GM18507 (cell line): ENCODE data around the gene MRAP2.
"Not testable (repeated sequence)": the region's sequence is repeated elsewhere in the genome, so short reads cannot be mapped to it uniquely, and the experiment has no call there.

Source experiments
- DNase-seq: peaks from one replicate; pipeline ENCODE4 v3.0.0; 2011; ENCODE audit warnings: low read depth; ENCODE audit not compliant: insufficient read length; ENCODE audit errors: extremely low spot score
- FAIRE-seq: peaks from 2 replicates; lab custom pipeline; 2011; peaks lifted over from hg19 to GRCh38; lab: Jason Lieb, UNC

Gene MRAP2

DNA sequence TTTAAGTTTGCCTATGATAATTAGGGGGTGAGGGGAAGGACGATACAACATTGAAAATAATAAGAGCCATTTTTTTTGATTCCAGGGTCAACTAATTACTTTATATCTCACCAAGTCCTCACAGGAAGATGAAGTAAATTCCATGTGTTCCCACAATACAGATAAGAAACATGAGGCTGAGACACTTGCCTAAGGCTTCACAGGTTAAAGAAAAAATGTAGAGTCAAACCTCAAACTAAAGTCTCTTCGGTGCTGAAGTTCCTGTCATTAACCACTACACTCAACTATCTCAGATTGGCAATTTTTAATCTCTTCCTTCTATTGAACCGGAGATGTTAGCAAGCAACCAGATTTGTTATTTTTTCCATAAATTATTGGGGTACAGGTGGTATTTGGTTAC, 33.0 kb downstream of the MRAP2 start:
- DNase-seq (no peak), FAIRE-seq (no peak)

DNA sequence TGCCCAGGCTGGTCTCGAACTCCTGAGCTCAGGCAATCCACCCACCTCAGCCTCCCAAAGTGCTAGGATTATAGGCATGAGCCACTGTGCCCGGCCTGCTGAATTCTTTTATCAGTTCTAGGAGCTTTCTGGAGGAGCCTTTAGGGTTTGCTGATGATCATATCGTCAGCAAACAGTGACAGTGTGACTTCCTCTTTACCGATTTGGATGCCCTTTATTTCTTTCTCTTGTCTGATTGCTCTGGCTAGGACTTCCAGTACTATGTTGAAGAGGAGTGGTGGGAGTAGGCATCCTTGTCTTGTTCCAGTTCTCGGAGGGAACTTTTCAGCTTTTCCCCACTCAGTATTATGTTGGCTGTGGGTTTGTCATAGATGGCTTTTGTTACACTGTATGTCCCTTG, 35.3 kb downstream of the MRAP2 start:
- FAIRE-seq, DNase-seq: not testable (repeated sequence)

DNA sequence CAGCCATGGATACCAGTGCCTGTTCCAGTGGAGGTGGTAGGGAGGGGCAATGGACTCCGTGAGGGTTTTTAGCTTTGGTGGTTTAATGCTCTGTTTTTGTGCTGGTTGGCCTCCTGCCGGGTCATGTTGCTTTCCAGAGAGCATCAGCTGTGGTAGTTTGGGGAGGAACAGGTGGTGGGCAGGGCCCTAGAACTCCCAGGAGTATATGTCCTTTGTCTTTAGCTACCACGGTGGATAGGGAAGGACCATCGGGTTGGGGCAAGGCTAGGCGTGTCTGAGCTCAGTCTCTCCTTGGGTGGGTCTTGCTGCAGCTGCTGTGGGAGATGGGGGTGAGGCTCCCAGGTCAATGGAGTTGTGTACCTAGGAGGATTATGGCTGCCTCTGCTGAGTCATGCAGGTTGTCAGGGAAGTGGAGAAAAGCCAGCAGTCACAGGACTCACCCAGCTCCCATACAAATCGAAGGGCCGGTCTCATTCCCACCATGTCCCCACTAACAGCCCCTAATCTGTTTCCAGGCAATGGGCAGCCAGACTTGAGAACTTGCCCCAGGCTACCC, 38.9 kb downstream of the MRAP2 start:
- no peak for FAIRE-seq
- DNase-seq, result no peak

DNA sequence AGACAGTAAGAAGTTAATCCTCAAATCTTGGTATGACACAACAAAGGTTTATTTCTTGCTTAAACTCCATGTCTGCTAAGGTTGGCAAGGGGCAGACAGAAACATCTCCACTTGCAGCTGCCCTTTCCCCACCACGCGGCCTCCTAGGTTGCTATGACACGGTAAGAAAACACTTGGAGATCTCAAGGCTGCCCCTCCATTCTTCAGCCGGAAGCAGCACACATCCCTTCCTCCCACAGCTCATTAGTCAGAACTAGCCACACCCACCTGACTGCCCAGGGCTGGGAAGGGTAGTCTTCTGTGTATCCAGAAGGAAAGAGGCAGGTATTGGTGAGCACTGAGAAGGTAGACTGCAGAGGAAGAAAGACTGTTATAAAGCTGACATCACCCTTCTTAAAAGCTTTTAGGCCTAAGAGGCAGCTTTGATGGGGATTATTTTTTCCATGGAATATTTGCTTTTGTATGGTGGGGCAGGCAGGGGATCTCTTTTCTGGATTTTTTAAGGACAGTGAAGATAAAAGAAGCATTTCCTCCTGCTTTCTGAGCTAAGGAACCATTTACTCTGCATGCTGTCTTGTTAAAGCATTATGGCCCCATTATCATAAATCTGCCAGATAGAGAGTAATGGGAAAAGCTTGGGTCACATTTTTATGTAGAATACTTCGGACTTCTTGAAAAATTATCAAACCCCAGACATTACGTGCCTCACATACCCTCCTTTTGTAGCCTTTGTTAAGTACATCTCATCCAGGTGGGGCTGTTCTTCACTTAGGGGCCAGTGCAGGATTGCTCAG, 41.6 kb downstream of the MRAP2 start:
- no peak for FAIRE-seq
- DNase-seq, result no peak

DNA sequence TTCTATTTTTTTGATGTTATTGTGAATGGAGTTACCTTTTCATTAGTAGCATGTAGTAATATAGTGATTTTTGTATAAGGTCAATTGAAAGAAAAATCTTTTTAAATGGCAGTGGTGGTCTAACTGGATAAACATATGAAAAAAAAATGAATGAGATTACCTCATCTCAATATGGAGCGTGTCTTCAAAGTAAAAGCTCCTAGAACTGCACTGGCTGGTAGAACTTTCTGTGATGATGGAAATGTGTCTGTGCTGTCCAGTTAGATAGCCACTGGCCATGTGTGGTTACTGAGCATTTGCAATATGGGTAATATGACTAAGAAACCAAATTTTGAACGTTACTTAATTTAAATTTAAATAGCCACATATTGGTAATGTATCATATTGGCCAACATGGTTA, 44.1 kb downstream of the MRAP2 start:
- FAIRE-seq, result no peak

DNA sequence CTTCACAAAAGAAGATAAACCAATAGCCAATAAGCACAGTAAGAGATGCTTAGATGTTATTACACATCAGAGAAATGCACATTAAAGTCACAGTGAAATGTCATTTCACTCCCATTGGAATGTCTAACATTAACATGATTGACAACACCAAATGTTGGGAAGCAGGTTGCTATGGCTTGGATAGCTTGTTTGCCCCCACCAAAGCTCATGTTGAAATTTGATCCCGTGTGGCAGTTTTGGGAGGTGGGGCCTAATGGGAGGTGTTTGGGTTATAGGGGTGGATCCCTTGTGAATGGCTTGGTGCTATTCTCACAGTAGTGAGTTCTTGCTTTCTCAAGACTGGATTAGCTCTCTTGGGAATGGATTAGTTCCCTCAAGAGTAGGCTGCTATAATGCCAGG, 44.8 kb downstream of the MRAP2 start:
- DNase-seq (no peak), FAIRE-seq (no peak)

More for the DNA sequence above, 44.1 kb downstream of the MRAP2 start:
- no peak for DNase-seq

DNA sequence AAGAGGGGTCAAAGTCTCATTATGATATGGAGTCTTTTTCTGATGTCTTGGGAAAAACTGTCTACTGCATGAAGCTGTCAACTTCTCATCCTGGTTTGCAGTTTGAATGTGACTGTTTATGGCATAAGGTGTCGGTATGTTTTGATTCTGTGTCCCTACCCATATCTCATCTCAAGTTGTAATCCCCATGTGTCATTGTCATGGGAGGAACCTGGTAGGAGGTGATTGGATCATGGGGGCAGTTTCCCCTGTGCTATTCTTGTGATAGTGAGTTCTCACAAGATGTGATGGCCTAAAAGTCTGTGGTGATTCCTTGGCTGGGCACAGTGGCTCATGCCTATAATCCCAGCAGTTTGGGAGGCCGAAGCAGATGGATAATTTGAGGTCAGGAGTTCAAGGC, 47.6 kb downstream of the MRAP2 start:
- FAIRE-seq, result no peak
- no peak for DNase-seq

DNA sequence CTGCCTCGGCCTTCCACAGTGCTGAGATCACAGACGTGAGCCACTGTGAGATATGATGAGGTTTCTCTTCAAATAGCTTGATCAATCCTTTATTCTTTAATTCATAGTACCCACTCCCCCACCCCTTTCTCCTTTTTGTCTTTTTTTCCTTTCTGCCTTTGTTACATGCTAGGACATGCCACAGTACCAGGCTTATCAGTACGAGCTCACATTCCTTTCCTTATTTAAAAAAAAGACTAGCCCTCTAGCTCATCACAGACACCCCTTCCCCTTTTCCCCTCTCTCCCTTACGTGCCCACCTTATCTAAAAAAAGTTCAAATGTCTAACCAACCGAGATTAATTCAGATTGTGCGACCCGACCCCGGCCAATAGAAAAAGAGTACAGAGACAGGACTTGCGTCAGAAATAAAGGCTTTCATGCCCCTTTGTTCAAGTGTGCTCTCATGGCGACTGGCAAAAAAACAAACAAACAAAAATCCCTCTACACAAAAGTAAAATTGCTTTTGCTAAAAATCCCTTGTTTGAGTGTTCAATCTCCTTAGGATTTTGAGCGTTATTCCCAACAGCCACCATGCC, 49.2 kb downstream of the MRAP2 start:
- FAIRE-seq (no peak), DNase-seq (no peak)

DNA sequence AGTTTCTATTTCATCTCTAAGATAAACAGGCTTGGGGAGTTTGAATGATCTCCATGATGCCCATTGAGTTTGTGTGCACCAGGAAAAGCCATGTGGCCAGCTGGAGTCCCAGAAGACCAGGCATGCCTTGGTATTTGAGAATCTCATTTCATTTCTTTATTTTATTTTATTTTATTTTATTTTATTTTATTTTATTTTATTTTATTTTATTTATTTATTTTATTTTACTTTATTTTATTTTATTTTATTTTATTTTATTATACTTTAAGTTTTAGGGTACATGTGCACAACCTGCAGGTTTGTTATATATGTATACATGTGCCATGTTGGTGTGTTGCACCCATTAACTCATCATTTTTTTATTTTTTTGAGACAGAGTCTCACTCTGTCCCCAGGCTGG, 51.1 kb downstream of the MRAP2 start:
- FAIRE-seq, DNase-seq: not testable (repeated sequence)

DNA sequence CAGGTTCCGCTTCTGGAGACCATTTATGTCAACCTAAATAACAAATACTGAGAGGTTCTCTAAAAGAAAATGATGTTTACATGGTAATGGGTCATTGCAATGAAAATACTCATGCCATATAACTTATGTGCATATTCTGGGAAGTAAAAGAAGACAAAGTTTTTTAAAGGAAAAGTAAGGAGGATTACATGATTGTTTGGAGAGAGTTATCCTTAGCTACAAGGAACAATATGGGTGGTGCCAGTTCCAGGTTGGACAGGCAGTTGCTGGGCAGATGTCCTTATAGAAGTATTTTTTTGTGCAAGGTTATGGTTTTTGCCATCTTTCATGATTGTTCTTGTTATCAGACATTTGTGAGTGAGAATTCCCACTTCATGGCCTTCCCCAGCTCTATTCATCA, 52.5 kb downstream of the MRAP2 start:
- no peak for DNase-seq
- FAIRE-seq, result no peak

DNA sequence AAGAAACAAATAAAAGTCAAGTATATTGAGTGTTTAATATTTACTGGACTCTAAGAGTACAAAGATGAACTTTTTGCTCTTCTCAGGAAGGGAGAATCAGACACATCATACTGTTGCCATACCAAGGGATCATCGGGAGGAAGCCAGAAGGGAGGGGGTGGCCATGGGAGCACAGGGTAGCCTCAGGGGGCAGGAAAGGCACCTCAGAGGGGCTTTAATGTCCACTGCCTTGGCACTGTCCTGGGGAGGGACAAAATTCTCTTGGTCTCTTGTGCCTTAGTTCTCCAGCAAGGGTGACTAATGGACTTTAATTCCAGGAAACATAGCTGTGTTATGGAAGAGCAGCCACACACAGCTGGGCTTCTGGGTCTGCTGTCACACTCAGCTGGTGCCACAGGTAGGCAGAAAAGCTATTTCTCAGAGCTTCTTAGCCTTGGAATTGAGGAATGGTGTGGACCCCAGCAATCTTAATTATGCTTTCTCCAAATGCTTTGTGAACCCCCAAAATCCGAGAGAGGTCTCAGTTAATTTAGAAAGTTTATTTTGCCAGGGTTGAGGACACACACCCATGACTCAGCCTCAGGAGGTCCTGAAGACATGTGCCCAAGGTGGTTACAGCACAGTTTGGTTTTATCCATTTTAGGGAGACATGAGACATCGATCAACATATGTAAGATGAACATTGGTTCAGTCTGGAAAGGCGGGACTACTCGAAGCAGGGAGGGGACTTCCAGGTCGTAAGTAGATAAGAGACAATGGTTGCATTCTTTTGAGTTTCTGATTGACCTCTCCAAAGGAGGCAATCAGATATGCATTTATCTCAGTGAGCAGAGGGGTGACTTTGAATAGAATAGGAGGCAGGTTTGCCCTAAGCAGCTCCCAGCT, 53.2 kb downstream of the MRAP2 start:
- no peak for FAIRE-seq
- no peak for DNase-seq

DNA sequence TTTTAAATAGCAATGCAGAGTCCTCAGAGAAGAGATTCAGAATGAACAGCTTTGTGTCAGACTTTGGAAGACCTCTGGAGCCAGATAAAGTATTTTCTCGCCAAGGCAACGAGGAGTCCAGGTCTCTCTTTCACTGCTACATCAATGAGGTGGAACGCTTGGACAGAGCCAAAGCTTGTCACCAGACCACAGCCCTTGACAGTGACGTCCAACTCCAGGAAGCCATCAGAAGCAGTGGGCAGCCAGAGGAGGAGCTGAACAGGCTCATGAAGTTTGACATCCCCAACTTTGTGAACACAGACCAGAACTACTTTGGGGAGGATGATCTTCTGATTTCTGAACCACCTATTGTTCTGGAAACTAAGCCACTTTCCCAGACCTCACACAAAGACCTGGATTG, 55.5 kb downstream of the MRAP2 start:
- FAIRE-seq (no peak), DNase-seq (no peak)

DNA sequence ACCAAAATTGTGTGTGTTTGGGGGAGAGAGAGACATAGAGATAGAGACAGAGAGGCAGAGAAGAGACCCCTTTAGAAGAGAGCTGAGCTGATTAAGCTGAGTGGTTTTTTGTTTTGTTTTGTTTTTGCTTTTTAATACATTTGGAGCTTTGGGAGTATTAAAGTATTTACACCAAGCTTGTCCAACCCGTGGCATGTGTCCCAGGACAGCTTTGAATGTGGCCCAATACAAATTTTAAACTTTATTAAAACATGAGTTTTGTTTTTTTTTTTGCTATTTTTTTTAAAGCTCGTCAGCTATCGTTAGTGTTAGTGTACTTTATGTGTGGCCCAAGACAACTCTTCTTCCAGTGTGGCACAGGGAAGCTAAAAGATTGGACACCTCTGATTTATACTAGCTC, 56.0 kb downstream of the MRAP2 start:
- no peak for FAIRE-seq
- DNase-seq, result no peak

DNA sequence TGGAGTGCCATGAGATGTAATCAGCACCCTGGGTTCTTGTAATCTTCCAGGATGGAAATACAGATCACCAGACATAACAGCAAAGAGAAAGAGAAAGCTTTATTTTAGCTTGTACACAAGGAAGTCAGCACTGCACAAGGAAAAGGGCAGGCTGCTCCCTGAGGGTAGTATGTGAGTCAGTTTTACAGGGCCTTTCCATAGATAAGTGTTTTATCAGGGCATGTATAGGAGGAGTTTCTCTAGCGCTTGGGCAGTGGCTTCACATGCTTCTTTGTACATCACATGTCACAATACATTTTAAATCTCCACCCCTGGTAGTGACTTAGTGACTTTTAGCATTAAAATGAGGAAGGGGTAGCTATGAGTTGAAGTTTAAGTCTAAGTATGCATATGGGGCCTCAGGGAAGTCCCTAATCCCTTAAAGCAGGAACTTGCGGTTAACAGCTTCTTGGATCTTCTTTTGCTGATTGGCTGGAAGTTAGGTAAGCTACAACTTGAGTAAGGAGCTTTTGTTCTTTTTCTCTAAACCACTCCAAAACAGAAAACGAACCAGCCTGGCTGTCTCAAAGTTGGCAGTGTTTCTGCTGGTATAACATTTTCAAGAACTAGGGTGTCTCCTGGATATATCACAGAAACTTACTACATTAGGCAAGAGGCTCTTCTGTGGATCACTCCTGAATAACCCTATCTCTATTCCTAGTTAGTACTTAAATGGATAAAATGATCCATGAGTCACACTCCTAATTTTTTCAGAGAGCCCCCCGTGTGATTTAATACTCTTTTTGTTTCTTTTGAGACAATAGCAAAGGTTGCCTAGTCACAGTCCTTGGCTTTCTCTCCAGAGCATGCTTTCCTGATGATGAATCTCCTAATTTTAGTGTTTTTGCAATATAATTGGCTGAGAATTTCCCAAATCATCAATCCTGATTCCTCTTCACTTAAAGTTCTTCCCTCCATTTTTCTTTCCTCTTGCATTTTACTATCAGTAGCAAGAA, 60.2 kb downstream of the MRAP2 start:
- FAIRE-seq, result peak; percentile 59
- no peak for DNase-seq

DNA sequence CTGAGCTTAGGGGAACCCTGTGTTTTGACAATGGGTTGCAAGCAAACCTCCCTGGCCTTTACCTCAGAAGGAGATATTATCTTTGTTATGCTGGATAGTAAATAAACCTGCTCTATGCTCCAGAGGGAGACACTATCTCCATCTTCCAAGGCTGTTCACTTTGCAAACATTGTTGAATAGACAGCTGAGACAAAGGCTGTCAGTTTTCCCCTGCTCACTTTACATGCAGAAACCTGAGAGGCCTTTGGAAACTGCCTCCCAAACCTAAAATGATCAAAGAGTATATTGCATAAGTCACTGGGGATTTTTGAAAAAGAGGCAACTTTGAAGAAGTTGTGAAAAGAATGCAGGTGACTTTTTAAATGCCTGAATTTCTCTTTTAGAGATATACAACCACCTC, 61.6 kb downstream of the MRAP2 start:
- DNase-seq (no peak), FAIRE-seq (no peak)

DNA sequence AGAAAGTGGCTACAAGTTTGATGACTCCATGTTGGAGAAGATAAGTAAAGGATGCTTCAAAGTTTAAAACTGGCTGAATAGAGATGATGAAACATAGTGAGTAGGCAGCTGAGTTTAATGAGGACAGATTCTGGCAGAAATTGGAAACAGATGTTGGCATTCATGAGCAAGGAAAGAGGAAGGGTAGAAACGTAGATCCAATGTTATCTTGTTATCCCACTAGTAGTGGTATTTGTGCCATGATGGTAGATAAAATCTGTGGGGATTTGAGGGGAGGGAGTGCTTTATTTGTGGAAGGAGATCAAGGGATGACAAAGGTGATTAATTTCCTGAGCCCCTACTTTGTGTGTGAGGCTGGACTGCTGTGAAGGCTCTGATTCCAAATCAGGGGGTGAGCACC, 69.5 kb downstream of the MRAP2 start:
- DNase-seq (no peak), FAIRE-seq (no peak)

DNA sequence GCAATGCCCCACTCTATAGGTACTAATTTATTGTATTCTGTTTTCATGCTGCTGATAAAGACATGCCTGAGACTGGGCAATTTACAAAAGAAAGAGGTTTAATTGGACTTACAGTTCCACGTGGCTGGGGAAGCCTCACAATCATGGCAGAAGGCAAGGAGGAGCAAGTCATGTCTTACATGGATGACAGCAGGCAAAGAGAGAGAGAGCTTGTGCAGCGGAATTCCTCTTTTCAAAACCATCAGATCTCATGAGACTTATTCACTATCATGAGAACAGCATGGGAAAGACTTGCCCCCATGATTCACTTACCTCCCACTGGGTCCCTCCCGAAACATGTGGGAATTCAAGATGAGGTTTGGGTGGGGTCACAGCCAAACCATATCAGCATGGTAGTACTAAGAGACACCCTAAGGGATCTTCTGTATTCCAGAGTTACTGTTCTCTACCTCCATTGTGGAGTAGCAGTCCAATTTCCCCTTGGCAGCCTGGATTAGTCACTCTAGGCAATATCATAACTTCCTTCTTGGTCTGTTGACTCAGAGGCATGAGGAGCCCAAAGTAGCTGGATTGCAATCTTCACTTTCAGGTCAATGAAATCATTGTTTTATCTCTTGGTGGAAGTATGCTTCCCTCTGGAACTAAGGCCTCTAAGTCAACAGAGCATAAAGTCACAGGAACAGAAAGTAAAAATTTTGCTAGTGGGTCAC, 71.8 kb downstream of the MRAP2 start:
- not testable (repeated sequence) for FAIRE-seq, DNase-seq

DNA sequence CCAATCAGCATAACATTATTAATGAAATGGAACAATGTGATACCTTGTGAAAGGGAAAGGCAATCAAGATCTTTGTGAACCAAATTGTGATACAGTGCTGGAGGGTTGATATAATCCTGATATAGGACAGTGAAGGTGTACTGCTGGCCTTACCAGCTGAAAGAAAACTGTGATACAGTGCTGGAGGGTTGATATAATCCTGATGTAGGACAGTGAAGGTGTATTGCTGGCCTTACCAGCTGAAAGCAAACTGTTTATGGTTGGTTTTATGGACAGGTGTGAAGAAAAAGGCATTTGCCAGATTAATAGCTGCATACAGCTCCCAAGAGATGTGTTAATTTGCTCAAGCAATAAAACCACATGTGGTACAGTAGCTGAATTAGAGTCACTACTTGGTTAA, 73.9 kb downstream of the MRAP2 start:
- DNase-seq (no peak), FAIRE-seq (no peak)
